A673 (cell line): ENCODE results near the gene SLC25A38. TPM values are rescaled to one million over a fixed set of nuclear protein-coding genes. Genes with fewer than 3 reads are reported as not detected.
A peak's percentile ranks its signal among the peaks of the same experiment; 100 is the strongest.

ENCODE experiments used
- BruUV-seq: library from RNA; stranded (reverse); fragments of 400-500 nt; replicated peaks from 2 replicates; lab custom pipeline; 2021; lab: Mats Ljungman, UMichigan
- CTCF ChIA-PET: fragments of 300-600 bp; sonication (Branson Sonifier 250); formaldehyde crosslinking; loops from one replicate; lab custom pipeline; 2022; ENCODE audit warnings: antibody characterized with exemption; lab: Charles Lee
- POLR2A ChIA-PET: fragments of 300-600 bp; sonication (Branson Sonifier 250); formaldehyde crosslinking; loops from one replicate; lab custom pipeline; 2022; ENCODE audit warnings: antibody characterized with exemption; ENCODE audit not compliant: low non-redundant PET; lab: Charles Lee
- DNase-seq: peaks from one replicate; pipeline ENCODE4 v3.0.0-alpha.2; 2015; ENCODE audit warnings: low spot score
- H3K27ac ChIP-seq: fragments of 200-600 bp; sonication (generic); 2 replicates; pipeline ENCODE4 v1.5.1; 2016; ENCODE audit warnings: mixed run types, low read depth, mild to moderate bottlenecking, mixed read lengths, antibody characterized with exemption, low read length; ENCODE audit not compliant: poor library complexity, severe bottlenecking
- H3K27me3 ChIP-seq: fragments of 200-600 bp; sonication (generic); replicated peaks from 2 replicates; pipeline ENCODE4 v1.6.1; 2017; ENCODE audit warnings: mixed run types, low read depth, mild to moderate bottlenecking, mixed read lengths, antibody characterized with exemption, low read length; ENCODE audit not compliant: insufficient read depth, poor library complexity
- H3K36me3 ChIP-seq: fragments of 200-600 bp; sonication (generic); 2 replicates; pipeline ENCODE4 v1.6.1; 2016; ENCODE audit warnings: mixed run types, mild to moderate bottlenecking, mixed read lengths, antibody characterized with exemption, low read length; ENCODE audit not compliant: insufficient read depth, poor library complexity, severe bottlenecking
- H3K4me1 ChIP-seq: fragments of 200-600 bp; sonication (generic); 2 replicates; pipeline ENCODE4 v1.6.1; 2017; ENCODE audit warnings: mixed run types, mild to moderate bottlenecking, mixed read lengths, antibody characterized with exemption, low read length; ENCODE audit not compliant: insufficient read depth, poor library complexity, severe bottlenecking
- H3K4me3 ChIP-seq: fragments of 200-600 bp; sonication (generic); 2 replicates; pipeline ENCODE4 v1.5.1; 2016; ENCODE audit warnings: low read depth, mixed run types, mild to moderate bottlenecking, mixed read lengths, low read length; ENCODE audit not compliant: poor library complexity, severe bottlenecking
- H3K9me3 ChIP-seq: fragments of 200-600 bp; sonication (generic); 2 replicates; pipeline ENCODE4 v1.6.1; 2016; ENCODE audit warnings: mixed run types, low read depth, mild to moderate bottlenecking, mixed read lengths, antibody characterized with exemption, low read length; ENCODE audit not compliant: poor library complexity, severe bottlenecking
- EZH2 ChIP-seq: fragments of 200-600 bp; sonication (generic); IDR thresholded peaks from 2 replicates; pipeline ENCODE4 v1.6.1; 2017; ENCODE audit warnings: borderline replicate concordance, low read depth, mild to moderate bottlenecking, mixed read lengths, antibody characterized with exemption, low read length; ENCODE audit not compliant: poor library complexity, severe bottlenecking
- intact Hi-C: fragments of 100-400 bp; cut with micrococcal nuclease; formaldehyde crosslinking; loops from one replicate; pipeline ENCODE4 v1.10.0; 2022; ENCODE audit not compliant: unreplicated experiment
- total RNA-seq: library from RNA; stranded (reverse); gene quantifications from 2 replicates; pipeline ENCODE4 v1.2.3, GENCODE V29; 2021
- TF ChIP-seq, protein P1 (sequence below): fragments of 300-800, 200-600 bp; sonication (generic); conservative IDR thresholded peaks from 2 replicates; pipeline ENCODE4 v1.5.1; 2017; ENCODE audit warnings: low read depth, mild to moderate bottlenecking, antibody characterized with exemption, low read length, moderate library complexity, mixed read lengths

SLC25A38 gene
- total RNA-seq, 1 experiment from 2014 or later = 13.7 TPM

DNA sequence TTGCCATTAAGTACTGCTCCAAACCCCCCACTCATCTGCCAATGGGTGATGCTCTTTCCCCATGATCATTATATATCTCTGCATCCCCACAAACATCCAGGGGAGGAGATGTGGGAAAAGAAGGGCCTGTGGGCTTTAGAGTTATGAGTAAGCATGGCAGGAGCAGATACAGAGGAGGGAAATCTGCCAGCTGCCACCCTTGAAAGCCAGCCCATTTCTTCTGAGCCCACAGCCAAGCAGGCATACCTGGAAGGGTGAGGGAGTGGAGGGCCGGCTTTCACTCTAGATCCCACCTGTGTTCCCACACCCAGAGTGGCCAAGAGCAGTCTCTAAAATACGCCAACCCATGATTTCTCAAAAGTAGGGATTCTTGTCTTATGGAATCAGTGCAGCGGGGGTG, 1.7 kb upstream of the SLC25A38 start:
- no peaks in the 10 kb centered on the region for H3K4me1 ChIP-seq
- no peak for DNase-seq
- no TSS peak for BruUV-seq
- ChIA-PET POLR2A (no interaction called here), CTCF (no interaction called here)
- intact Hi-C loops = no loop called here
- H3K4me3 ChIP-seq = no peak overlapping the region
- H3K27ac ChIP-seq = no peak overlapping the region
- H3K27me3 ChIP-seq = no peaks in the 10 kb centered on the region
- no peaks in the 10 kb centered on the region for H3K36me3 ChIP-seq
- no peaks in the 10 kb centered on the region for H3K9me3 ChIP-seq
- no peak for TF ChIP-seq EZH2
- TF ChIP-seq, protein P1, sequence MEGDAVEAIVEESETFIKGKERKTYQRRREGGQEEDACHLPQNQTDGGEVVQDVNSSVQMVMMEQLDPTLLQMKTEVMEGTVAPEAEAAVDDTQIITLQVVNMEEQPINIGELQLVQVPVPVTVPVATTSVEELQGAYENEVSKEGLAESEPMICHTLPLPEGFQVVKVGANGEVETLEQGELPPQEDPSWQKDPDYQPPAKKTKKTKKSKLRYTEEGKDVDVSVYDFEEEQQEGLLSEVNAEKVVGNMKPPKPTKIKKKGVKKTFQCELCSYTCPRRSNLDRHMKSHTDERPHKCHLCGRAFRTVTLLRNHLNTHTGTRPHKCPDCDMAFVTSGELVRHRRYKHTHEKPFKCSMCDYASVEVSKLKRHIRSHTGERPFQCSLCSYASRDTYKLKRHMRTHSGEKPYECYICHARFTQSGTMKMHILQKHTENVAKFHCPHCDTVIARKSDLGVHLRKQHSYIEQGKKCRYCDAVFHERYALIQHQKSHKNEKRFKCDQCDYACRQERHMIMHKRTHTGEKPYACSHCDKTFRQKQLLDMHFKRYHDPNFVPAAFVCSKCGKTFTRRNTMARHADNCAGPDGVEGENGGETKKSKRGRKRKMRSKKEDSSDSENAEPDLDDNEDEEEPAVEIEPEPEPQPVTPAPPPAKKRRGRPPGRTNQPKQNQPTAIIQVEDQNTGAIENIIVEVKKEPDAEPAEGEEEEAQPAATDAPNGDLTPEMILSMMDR = no peak

DNA sequence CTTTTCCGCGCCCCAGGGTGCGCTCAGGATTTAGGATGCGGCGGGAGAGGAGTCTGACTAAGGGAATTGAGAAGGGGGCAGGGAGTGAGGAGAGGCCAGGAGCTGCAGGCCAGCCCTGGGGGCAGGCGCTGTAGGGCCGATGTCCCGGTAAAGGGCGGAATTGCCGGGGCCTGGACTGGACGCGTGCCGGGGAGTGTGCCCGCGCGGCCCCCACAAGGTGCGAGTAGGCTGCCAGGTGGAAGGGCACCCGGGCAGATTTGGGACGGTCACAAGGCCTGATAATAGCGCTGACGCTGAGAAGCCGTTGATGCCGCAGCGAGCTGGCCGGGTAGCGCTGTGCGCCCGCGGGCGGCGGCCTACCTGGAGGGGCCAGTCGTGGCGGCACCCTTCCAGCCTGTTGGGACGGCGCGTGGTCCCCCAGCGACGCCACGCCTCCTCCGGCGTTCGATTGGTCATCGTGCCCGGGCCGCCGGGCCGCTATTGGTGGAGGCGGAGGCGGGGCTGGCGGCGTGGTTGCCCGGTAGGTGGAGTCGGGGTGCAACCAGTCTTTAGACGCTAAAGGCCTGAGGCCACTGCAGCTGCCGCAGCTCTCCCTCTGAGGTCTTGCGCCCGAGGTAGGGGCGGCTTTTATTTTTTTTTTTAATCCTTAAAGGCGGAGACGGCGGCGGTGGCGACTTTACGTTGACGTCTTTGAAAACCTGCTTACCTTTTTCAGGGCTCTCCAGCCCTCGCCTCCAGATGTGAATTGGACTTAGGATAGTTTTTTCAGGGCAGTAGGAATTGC, 903 bp downstream of the SLC25A38 start:
- Histone ChIP-seq H3K4me1 (no peaks in the 10 kb centered on the region), H3K36me3 (no peaks in the 10 kb centered on the region), H3K9me3 (no peaks in the 10 kb centered on the region), H3K27ac (peak overlapping the region; percentile 81), H3K4me3 (peak overlapping the region; percentile 72), H3K27me3 (no peaks in the 10 kb centered on the region)
- ChIA-PET CTCF (no interaction called here), POLR2A (no interaction called here)
- intact Hi-C loops = no loop called here
- DNase-seq = peak; percentile 89
- no TSS peak for BruUV-seq
- TF ChIP-seq, protein P1 = no peak
- no peak for TF ChIP-seq EZH2

- peak overlapping the region; percentile 72 for H3K4me3 ChIP-seq
- H3K27ac ChIP-seq = no peak overlapping the region
- ChIA-PET CTCF (no interaction called here), POLR2A (no interaction called here)
- DNase-seq = no peak
- no peaks in the 10 kb centered on the region for H3K27me3 ChIP-seq
- no peaks in the 10 kb centered on the region for H3K4me1 ChIP-seq
- BruUV-seq = TSS peak; percentile 46
- H3K36me3 ChIP-seq = no peaks in the 10 kb centered on the region
- intact Hi-C loops = no loop called here
- TF ChIP-seq, protein P1 = no peak
- no peak for TF ChIP-seq EZH2
- no peaks in the 10 kb centered on the region for H3K9me3 ChIP-seq
These were observed 1.5 kb downstream of the SLC25A38 start for GRCh38 chr3:39384665-39385000.
